GM12878 (cell line): ENCODE results near the gene AOC3. TPM values are rescaled to one million over a fixed set of nuclear protein-coding genes. Genes with fewer than 3 reads are reported as not detected.

Experiments used
- ATF7 ChIP-seq: fragments of 450-650 bp; IDR thresholded peaks from 2 replicates; pipeline ENCODE4 v1.6.1; 2016; ENCODE audit warnings: low read depth, mild to moderate bottlenecking
- KAT2A ChIP-seq: conservative IDR thresholded peaks from 2 replicates; pipeline ENCODE4 v1.6.1; 2011; ENCODE audit warnings: low read depth, low read length; ENCODE audit not compliant: control insufficient read depth
- KDM1A ChIP-seq: fragments of 200-600 bp; sonication (generic); IDR thresholded peaks from 2 replicates; pipeline ENCODE4 v1.6.1; 2016; ENCODE audit warnings: borderline replicate concordance
- MYB ChIP-seq: fragments of 150-350 bp; IDR thresholded peaks from 2 replicates; pipeline ENCODE4 v1.6.1; 2014; ENCODE audit warnings: mild to moderate bottlenecking, low read depth, low read length, borderline replicate concordance
- RFX5 ChIP-seq: IDR thresholded peaks from 2 replicates; pipeline ENCODE4 v1.6.1; 2011; ENCODE audit warnings: low read depth, low read length, improper control_type of control experiment
- TCF3 ChIP-seq: IDR thresholded peaks from 2 replicates; pipeline ENCODE4 v1.6.1; 2012; ENCODE audit warnings: low read depth, mild to moderate bottlenecking, low read length, borderline replicate concordance; ENCODE audit not compliant: insufficient read depth
- ZNF384 ChIP-seq: IDR thresholded peaks from 2 replicates; pipeline ENCODE4 v1.6.1; 2012; ENCODE audit warnings: low read depth, mild to moderate bottlenecking, low read length, improper control_type of control experiment, borderline replicate concordance
- ZNF622 ChIP-seq: fragments of 450-650 bp; IDR thresholded peaks from 2 replicates; pipeline ENCODE4 v1.6.1; 2017; ENCODE audit warnings: mild to moderate bottlenecking, inconsistent platforms
- polyA plus RNA-seq, 11 experiments: library from polyadenylated mRNA; depleted of rRNA in 4 of 11; unstranded in 6 of 11; stranded (reverse) in 5 of 11; fragments of >200 nt; fragmentation: Nextera tagmentation in 4 of 11; fragmentation: Illumina TruSeq in 1 of 11; extraction: Ambion mirVana in 4 of 11; extraction: Trizol in 1 of 11; gene quantifications; 1 replicate in 1 of 11; 2 replicates in 10 of 11; pipeline versions ENCODE4 v1.2.1 to v1.2.3, GENCODE V29; 2011 to 2016; ENCODE audit warnings: inconsistent platforms in 2 of 11, missing spikeins in 2 of 11, low read depth in 1 of 11
- total RNA-seq, 4 experiments: library from RNA; depleted of rRNA in 3 of 4; stranded (reverse); fragments of >200 nt in 3 of 4; fragmentation: Illumina TruSeq in 1 of 4; extraction: Trizol in 1 of 4; gene quantifications; 2 replicates each; pipeline versions ENCODE4 v1.2.1 to v1.2.3, GENCODE V29; 2013 to 2021
- TF ChIP-seq, protein P1 (sequence below): fragments of 450-650 bp; formaldehyde crosslinking; IDR thresholded peaks from 2 replicates; pipeline ENCODE4 v1.5.0; 2022; ENCODE audit warnings: mild to moderate bottlenecking, missing genetic modification characterization
- TF ChIP-seq, protein P2 (sequence below): IDR thresholded peaks from 2 replicates; pipeline ENCODE4 v1.6.1; 2012; ENCODE audit warnings: low read depth, low read length, improper control_type of control experiment
- TF ChIP-seq, protein P3 (sequence below): IDR thresholded peaks from 2 replicates; pipeline ENCODE4 v1.6.1; 2012; ENCODE audit warnings: improper control_type of control experiment, low read depth, low read length; ENCODE audit not compliant: insufficient replicate concordance
- TF ChIP-seq, protein P4 (sequence below): fragments of 450-650 bp; IDR thresholded peaks from 2 replicates; pipeline ENCODE4 v1.6.1; 2017; ENCODE audit warnings: mild to moderate bottlenecking
- TF ChIP-seq, protein P5 (sequence below): fragments of 450-650 bp; IDR thresholded peaks from 2 replicates; pipeline ENCODE4 v1.6.1; 2017; ENCODE audit warnings: mild to moderate bottlenecking, low read depth, inconsistent platforms; ENCODE audit not compliant: poor library complexity, severe bottlenecking

The AOC3 gene
- total and polyA plus RNA-seq, 10 of the 15 experiments (the other 5 are each of a cell fraction or from before 2014, with no cell fraction given), result 0.02 to 0.91 (median 0.34) TPM; not detected in 2

DNA sequence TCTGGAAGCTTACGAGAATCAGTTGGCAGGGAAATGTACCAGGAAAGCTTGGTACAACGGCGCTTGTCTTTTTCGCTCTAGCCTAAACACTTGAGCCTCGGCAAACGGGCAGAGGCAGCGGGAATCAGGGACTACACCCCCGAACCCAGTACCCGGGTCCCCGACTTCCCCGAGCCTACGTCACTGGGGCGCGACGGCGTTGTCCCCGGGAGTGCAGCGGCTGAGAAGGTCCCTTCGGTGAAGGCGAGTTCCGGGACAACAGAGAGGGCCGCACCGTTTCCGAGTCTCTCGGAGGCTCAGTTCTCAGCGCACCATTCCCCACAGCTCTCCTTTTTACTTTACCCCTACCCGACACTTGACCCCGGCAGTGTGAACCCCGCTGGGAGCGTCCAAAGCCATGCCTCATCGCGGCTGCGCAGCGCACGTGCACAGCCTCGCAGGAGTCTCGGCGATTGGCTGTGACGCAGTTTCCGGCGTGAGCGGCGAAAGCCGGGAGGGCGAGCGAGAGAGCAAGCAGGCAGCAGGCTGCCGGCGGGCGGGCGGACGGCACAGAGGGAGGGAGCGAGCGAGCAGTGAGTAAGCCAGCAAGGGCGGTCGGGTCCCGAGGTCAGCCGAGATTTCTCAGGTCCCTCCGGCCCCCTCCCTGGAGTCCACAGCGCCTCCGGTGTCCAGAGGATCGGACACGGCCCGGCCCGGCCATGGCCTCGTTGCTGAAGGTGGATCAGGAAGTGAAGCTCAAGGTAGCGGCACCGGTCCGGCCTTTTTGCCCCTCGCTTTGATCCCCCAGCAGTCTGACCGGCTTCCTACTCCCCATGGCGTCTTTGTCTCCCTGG is 17.8 kb upstream of the AOC3 start, which contains the start of gene PSME3 (continued):
- TF ChIP-seq, protein P1, sequence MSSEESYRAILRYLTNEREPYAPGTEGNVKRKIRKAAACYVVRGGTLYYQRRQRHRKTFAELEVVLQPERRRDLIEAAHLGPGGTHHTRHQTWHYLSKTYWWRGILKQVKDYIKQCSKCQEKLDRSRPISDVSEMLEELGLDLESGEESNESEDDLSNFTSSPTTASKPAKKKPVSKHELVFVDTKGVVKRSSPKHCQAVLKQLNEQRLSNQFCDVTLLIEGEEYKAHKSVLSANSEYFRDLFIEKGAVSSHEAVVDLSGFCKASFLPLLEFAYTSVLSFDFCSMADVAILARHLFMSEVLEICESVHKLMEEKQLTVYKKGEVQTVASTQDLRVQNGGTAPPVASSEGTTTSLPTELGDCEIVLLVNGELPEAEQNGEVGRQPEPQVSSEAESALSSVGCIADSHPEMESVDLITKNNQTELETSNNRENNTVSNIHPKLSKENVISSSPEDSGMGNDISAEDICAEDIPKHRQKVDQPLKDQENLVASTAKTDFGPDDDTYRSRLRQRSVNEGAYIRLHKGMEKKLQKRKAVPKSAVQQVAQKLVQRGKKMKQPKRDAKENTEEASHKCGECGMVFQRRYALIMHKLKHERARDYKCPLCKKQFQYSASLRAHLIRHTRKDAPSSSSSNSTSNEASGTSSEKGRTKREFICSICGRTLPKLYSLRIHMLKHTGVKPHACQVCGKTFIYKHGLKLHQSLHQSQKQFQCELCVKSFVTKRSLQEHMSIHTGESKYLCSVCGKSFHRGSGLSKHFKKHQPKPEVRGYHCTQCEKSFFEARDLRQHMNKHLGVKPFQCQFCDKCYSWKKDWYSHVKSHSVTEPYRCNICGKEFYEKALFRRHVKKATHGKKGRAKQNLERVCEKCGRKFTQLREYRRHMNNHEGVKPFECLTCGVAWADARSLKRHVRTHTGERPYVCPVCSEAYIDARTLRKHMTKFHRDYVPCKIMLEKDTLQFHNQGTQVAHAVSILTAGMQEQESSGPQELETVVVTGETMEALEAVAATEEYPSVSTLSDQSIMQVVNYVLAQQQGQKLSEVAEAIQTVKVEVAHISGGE (CRISPR knock-in tag), result peak; percentile 85
- TF ChIP-seq, protein P2, sequence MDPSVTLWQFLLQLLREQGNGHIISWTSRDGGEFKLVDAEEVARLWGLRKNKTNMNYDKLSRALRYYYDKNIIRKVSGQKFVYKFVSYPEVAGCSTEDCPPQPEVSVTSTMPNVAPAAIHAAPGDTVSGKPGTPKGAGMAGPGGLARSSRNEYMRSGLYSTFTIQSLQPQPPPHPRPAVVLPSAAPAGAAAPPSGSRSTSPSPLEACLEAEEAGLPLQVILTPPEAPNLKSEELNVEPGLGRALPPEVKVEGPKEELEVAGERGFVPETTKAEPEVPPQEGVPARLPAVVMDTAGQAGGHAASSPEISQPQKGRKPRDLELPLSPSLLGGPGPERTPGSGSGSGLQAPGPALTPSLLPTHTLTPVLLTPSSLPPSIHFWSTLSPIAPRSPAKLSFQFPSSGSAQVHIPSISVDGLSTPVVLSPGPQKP, result 0 out of 2 replicates have a peak, but pooled peaks have one; percentile 16
- TF ChIP-seq, protein P3, sequence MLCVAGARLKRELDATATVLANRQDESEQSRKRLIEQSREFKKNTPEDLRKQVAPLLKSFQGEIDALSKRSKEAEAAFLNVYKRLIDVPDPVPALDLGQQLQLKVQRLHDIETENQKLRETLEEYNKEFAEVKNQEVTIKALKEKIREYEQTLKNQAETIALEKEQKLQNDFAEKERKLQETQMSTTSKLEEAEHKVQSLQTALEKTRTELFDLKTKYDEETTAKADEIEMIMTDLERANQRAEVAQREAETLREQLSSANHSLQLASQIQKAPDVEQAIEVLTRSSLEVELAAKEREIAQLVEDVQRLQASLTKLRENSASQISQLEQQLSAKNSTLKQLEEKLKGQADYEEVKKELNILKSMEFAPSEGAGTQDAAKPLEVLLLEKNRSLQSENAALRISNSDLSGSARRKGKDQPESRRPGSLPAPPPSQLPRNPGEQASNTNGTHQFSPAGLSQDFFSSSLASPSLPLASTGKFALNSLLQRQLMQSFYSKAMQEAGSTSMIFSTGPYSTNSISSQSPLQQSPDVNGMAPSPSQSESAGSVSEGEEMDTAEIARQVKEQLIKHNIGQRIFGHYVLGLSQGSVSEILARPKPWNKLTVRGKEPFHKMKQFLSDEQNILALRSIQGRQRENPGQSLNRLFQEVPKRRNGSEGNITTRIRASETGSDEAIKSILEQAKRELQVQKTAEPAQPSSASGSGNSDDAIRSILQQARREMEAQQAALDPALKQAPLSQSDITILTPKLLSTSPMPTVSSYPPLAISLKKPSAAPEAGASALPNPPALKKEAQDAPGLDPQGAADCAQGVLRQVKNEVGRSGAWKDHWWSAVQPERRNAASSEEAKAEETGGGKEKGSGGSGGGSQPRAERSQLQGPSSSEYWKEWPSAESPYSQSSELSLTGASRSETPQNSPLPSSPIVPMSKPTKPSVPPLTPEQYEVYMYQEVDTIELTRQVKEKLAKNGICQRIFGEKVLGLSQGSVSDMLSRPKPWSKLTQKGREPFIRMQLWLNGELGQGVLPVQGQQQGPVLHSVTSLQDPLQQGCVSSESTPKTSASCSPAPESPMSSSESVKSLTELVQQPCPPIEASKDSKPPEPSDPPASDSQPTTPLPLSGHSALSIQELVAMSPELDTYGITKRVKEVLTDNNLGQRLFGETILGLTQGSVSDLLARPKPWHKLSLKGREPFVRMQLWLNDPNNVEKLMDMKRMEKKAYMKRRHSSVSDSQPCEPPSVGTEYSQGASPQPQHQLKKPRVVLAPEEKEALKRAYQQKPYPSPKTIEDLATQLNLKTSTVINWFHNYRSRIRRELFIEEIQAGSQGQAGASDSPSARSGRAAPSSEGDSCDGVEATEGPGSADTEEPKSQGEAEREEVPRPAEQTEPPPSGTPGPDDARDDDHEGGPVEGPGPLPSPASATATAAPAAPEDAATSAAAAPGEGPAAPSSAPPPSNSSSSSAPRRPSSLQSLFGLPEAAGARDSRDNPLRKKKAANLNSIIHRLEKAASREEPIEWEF, result no peak
- TF ChIP-seq, protein P4, sequence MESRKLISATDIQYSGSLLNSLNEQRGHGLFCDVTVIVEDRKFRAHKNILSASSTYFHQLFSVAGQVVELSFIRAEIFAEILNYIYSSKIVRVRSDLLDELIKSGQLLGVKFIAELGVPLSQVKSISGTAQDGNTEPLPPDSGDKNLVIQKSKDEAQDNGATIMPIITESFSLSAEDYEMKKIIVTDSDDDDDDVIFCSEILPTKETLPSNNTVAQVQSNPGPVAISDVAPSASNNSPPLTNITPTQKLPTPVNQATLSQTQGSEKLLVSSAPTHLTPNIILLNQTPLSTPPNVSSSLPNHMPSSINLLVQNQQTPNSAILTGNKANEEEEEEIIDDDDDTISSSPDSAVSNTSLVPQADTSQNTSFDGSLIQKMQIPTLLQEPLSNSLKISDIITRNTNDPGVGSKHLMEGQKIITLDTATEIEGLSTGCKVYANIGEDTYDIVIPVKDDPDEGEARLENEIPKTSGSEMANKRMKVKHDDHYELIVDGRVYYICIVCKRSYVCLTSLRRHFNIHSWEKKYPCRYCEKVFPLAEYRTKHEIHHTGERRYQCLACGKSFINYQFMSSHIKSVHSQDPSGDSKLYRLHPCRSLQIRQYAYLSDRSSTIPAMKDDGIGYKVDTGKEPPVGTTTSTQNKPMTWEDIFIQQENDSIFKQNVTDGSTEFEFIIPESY, result no peak
- no peak for TF ChIP-seq KAT2A
- TF ChIP-seq, protein P5, sequence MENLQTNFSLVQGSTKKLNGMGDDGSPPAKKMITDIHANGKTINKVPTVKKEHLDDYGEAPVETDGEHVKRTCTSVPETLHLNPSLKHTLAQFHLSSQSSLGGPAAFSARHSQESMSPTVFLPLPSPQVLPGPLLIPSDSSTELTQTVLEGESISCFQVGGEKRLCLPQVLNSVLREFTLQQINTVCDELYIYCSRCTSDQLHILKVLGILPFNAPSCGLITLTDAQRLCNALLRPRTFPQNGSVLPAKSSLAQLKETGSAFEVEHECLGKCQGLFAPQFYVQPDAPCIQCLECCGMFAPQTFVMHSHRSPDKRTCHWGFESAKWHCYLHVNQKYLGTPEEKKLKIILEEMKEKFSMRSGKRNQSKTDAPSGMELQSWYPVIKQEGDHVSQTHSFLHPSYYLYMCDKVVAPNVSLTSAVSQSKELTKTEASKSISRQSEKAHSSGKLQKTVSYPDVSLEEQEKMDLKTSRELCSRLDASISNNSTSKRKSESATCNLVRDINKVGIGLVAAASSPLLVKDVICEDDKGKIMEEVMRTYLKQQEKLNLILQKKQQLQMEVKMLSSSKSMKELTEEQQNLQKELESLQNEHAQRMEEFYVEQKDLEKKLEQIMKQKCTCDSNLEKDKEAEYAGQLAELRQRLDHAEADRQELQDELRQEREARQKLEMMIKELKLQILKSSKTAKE, result peak; percentile 47
- no peak for TF ChIP-seq ZNF622
- peak; percentile 73 for TF ChIP-seq ATF7
- TF ChIP-seq RFX5, result no peak; the same call in 1 of the 2 replicates
- TF ChIP-seq MYB, result no peak
- 0 out of 2 replicates have a peak, but pooled peaks have one; percentile 16 for TF ChIP-seq TCF3
- no peak for TF ChIP-seq ZNF384
- TF ChIP-seq KDM1A, result no peak
